GM19452 (cell line): ENCODE measurements around the gene VSIR.

ENCODE experiments used
- ATAC-seq: cut with Tn5 transposase; IDR thresholded peaks from one replicate; pipeline ENCODE4 v1.9.1; 2021; ENCODE audit not compliant: unreplicated experiment

VSIR gene

DNA sequence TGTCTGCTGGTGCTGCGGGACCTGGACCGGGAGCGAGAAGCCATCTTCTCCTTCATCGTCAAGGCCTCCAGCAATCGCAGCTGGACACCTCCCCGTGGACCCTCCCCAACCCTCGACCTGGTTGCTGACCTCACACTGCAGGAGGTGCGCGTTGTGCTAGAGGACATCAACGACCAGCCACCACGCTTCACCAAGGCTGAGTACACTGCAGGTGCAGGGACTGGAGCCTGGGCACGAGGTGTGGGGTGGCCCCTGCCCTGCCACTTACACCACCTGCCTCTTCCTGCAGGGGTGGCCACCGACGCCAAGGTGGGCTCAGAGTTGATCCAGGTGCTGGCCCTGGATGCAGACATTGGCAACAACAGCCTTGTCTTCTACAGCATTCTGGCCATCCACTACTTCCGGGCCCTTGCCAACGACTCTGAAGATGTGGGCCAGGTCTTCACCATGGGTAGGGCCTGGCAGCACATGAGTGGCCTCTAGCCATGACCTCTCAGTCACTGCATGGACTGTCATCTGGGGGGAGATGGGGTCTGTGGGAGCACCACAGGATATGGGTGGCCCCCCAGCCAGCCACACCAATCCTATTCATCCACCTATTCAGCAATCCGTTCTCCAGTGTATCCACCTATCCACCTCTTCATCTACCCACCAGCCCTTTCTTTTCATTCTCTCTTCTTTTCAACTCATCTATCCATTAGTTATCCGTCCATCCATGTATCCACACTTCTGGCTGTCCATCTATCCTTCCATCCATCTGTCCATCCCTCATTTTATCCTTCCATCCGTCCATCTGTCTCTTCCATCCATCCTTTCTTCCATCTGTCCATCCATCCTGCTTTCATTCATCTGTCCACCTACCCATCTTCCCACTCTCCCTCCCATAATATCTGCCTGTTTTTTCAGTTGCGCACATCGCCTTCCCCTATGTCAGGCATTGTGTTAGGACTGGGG lies 34.5 kb upstream of the VSIR start:
- no peak for ATAC-seq

- ATAC-seq = no peak
Observed at GRCh38 chr10:71806704-71807556, 33.6 kb upstream of the VSIR start.

GRCh38 chr10:71805776-71806703 lies 32.7 kb upstream of the VSIR start:
- ATAC-seq = no peak

GRCh38 chr10:71804077-71804476 lies 30.8 kb upstream of the VSIR start:
- no peak for ATAC-seq

DNA sequence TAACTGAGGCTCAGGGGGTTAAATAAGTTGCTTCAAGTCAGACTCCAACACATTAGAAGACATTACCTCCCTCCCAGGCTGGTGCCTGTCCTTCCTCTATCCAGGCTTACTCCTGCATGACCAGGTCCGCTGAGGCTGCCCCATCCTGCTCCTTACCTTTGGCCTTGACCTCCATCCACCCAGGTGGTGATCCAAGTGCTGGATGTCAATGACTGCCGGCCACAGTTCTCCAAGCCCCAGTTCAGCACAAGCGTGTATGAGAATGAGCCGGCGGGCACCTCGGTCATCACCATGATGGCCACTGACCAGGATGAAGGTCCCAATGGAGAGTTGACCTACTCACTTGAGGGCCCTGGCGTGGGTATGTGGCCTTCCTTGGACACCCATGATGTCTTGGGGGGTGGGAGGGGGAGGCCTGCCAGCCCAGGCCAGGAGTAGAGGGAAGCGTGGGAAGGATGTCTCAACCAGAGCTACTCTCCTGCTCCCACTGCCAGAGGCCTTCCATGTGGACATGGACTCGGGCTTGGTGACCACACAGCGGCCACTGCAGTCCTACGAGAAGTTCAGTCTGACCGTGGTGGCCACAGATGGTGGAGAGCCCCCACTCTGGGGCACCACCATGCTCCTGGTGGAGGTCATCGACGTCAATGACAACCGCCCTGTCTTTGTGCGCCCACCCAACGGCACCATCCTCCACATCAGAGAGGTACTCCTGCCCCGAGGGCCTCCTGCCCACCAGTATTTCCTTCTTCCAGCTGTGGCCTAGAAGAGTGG lies 29.6 kb upstream of the VSIR start:
- no peak for ATAC-seq

GRCh38 chr10:71802235-71802634 lies 28.9 kb upstream of the VSIR start:
- no peak for ATAC-seq

GRCh38 chr10:71801361-71801760 lies 28.0 kb upstream of the VSIR start:
- peak; percentile 86 for ATAC-seq

- no peak for ATAC-seq
Observed at GRCh38 chr10:71799608-71800453, 26.5 kb upstream of the VSIR start.

DNA sequence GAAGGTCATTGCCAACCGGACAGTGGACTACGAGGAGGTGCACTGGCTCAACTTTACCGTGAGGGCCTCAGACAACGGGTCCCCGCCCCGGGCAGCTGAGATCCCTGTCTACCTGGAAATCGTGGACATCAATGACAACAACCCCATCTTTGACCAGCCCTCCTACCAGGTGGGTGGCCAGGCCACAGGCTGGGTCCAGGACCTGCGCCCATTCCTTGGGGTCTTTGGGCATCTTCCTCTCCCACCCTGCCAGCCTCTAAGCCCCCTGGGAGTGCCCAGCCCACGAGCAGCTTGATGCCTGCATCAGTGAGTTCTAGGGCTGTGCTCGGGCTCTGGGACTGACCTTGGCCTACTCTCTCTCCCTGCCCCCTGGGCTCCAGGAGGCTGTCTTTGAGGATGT lies 25.8 kb upstream of the VSIR start:
- ATAC-seq = no peak

DNA sequence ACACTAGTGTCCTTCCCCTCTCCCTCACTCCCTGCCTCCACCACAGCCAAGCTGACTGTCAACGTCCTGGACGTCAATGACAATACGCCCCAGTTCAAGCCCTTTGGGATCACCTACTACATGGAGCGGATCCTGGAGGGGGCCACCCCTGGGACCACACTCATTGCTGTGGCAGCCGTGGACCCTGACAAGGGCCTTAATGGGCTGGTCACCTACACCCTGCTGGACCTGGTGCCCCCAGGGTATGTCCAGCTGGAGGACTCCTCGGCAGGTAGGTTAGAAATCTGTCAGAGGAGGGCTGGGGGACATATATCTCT lies 24.9 kb upstream of the VSIR start:
- no peak for ATAC-seq

GRCh38 chr10:71797533-71798307 lies 24.4 kb upstream of the VSIR start:
- ATAC-seq = no peak

DNA sequence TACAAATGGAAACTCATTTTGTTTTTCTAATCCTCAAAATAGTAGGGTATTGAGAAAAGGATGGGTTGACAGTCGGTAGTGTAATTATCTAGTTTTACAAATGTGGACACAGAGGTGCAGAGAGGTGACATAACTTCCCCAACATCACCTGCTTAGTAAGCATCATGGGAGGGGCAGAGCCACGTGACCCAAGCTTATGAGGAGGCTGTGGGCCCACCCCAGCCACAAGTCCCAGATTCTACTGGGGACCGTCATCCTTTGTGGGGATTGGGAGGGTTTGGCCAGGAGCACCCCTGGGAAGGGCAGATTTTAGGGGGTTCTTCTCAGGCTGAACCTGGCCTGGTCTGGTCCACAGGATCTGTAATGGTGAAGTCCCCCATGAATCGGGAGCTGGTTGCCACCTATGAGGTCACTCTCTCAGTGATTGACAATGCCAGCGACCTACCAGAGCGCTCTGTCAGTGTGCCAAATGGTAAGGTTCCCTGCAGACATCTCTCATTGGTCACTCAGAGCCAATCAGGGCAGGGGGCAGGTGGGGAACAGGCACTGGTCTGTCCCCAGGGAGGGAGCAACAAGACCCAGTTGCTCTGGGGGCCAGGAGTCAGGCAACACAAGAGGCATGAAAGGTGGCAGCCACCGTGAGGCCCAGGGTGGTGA lies 23.6 kb upstream of the VSIR start:
- no peak for ATAC-seq

- no peak for ATAC-seq
Observed at GRCh38 chr10:71795248-71795647, 21.9 kb upstream of the VSIR start.

DNA sequence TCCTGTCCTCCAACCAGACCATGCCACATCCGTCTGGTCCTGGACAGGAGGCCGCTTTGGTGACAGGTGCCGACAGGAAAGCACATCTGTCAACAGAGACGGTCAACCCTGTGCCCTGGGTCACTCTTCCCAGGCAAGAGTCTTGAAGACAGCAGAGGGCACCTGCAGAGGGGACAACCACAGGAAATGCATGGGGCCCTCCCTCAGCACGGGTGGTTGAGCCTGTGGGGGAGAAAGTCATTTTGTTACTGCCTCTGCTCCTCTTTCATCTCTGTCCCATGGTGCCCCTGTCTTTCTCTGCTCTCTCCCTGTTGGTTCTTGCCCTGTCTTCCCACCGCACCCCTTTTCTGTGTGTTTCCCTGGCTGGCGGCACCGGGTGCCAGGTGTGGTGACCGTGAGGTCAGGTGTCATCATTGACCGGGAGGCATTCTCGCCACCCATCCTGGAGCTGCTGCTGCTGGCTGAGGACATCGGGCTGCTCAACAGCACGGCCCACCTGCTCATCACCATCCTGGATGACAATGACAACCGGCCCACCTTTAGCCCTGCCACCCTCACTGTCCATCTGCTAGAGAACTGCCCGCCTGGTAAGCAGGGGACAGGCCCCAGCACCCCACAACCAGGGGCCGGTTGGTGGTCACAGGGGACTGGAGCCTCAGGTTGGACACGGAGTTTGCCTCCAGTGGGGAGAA lies 17.6 kb upstream of the VSIR start:
- ATAC-seq = no peak

DNA sequence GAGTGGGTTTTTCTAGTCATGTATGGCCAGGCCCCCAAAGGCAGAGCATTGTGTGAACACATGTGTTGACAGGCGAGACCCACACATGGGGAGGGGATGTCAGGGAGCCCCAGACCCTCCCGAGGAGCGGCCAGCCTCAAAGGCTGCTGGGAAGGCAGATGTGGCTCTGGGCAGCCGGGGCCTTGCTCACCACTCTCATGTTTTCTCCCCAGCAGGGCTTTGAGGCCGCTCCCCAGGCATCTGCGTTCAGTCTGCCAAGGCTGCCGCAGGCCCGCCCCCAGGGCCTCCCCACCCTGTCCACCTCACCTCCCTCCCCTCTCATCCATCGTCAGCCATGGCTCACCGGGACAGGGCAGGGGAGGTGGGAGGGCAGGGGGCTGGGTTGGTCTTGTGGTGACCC lies 16.6 kb upstream of the VSIR start:
- ATAC-seq = no peak

- no peak for ATAC-seq
Observed at GRCh38 chr10:71788954-71789353, 15.6 kb upstream of the VSIR start.

- ATAC-seq = no peak
Observed at GRCh38 chr10:71784679-71785272, 11.5 kb upstream of the VSIR start.
